ENCODE results near the gene ATAT1.
A peak's percentile ranks its signal among the peaks of the same experiment; 100 is the strongest.

The ATAT1 gene

DNA sequence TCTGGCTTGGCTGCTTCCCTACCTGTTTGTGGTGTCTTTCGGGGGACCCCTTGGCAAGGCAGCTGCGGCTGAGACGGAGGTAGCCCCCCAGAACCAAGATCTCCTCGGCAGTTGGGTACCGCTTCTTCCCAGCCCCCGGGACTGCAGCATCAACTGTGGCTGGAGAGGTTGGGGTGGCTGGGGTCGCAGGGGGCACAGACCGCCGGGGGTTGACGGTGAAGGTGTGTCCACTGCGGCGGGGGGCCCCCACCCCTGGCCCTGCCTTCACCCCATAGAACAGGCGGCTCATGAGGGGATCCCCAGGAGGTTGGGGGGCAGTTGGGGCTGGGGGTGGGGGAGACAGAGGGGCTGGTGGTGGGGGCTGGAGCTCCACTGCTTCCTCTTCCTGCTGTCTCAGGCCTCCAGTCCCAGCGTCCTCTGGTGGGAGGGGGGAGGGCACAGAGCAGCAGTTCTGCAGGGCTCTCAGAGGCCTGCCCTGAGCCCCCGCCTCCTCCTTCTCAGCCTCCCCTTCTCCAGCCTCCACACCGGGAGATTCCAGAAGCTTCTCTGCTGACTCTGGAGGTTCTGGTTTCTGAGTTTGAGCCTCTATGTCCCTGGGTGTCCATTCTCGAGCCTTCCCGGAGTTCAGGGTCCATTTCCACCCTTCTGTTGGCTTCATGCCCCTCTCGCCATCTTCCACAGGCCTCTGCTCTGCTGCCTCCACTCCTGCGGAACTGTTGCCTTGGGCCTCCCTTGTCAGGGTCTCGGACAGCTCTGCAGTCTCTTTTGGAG lies 57.9 kb downstream of the ATAT1 start (continued):
- no peak for TF ChIP-seq ARNTL (CRISPR knock-in tag; IDR thresholded peaks at IDR 0.05; ENCODE audit: borderline replicate concordance, low read depth)
- TF ChIP-seq ZNF70 (CRISPR knock-in tag; IDR thresholded peaks at IDR 0.05): no peak
- TF ChIP-seq ZNF8 (CRISPR knock-in tag; IDR thresholded peaks at IDR 0.05): no peak
- TF ChIP-seq, protein P1, sequence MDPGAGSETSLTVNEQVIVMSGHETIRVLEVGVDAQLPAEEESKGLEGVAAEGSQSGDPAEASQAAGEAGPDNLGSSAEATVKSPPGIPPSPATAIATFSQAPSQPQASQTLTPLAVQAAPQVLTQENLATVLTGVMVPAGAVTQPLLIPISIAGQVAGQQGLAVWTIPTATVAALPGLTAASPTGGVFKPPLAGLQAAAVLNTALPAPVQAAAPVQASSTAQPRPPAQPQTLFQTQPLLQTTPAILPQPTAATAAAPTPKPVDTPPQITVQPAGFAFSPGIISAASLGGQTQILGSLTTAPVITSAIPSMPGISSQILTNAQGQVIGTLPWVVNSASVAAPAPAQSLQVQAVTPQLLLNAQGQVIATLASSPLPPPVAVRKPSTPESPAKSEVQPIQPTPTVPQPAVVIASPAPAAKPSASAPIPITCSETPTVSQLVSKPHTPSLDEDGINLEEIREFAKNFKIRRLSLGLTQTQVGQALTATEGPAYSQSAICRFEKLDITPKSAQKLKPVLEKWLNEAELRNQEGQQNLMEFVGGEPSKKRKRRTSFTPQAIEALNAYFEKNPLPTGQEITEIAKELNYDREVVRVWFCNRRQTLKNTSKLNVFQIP (CRISPR knock-in tag; IDR thresholded peaks at IDR 0.05; ENCODE audit: borderline replicate concordance, low read depth): no peak
- no peak for TF ChIP-seq TCF4 (CRISPR knock-in tag; IDR thresholded peaks at IDR 0.05; ENCODE audit: borderline replicate concordance)
- TF ChIP-seq TOX (CRISPR knock-in tag; IDR thresholded peaks at IDR 0.05; ENCODE audit: borderline replicate concordance): no peak
- no peak for TF ChIP-seq ISL1 (CRISPR knock-in tag; IDR thresholded peaks at IDR 0.05)
- no peak for TF ChIP-seq SNAI2 (CRISPR knock-in tag; IDR thresholded peaks at IDR 0.05)
- TF ChIP-seq RARB (CRISPR knock-in tag; IDR thresholded peaks at IDR 0.05): no peak
- no peak for TF ChIP-seq ZNF565 (CRISPR knock-in tag; conservative IDR thresholded peaks at IDR 0.05; ENCODE audit: low read depth)

DNA sequence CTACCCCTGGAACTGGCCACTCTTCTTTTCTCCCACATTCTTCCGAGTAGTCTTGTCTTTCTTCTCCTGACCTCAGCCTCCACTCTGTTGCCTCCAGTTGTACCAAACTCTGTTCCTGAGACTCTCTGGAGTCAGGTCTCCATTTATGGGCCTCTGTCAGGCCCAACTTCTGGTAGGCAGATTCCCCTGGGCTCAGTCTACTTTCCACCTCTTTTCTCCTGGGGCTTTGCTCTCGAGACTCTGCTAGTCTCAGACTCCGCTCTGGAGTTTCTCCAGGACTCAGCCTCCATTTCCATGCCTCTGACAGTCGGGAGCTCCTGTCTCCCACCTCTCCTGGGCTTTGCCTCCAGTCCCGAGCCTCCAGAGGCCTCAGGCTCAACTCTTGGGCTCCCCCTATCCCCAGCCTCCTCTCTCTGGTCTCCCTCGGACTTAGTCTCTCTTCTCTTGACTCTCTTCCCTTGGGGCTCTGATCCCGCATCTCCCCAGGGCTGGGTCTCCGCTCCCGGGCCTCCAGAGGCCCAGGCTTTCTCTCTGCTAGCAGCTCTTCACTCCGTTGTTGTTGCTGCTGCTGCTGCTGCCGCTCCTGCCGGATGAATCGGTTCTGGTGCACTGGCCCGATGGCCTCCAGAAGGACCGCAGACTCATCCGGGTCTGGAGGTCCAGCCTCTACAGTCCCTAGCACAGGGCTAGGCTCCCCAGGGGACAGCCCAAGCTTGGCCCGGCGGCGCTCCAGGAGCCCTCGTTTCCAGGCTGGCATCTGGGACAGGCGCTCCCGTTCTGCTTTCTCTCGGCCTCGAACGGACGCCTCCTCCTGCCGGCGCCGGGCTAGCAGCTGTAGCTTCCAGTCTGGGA lies 58.7 kb downstream of the ATAT1 start:
- no peak for ATAC-seq
- TF ChIP-seq ISL1 (CRISPR knock-in tag; IDR thresholded peaks at IDR 0.05) (no peak), ZNF70 (CRISPR knock-in tag; IDR thresholded peaks at IDR 0.05) (no peak)
- TF ChIP-seq, protein P2, sequence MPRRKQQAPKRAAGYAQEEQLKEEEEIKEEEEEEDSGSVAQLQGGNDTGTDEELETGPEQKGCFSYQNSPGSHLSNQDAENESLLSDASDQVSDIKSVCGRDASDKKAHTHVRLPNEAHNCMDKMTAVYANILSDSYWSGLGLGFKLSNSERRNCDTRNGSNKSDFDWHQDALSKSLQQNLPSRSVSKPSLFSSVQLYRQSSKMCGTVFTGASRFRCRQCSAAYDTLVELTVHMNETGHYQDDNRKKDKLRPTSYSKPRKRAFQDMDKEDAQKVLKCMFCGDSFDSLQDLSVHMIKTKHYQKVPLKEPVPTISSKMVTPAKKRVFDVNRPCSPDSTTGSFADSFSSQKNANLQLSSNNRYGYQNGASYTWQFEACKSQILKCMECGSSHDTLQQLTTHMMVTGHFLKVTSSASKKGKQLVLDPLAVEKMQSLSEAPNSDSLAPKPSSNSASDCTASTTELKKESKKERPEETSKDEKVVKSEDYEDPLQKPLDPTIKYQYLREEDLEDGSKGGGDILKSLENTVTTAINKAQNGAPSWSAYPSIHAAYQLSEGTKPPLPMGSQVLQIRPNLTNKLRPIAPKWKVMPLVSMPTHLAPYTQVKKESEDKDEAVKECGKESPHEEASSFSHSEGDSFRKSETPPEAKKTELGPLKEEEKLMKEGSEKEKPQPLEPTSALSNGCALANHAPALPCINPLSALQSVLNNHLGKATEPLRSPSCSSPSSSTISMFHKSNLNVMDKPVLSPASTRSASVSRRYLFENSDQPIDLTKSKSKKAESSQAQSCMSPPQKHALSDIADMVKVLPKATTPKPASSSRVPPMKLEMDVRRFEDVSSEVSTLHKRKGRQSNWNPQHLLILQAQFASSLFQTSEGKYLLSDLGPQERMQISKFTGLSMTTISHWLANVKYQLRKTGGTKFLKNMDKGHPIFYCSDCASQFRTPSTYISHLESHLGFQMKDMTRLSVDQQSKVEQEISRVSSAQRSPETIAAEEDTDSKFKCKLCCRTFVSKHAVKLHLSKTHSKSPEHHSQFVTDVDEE (CRISPR knock-in tag; IDR thresholded peaks at IDR 0.05): no peak
- TF ChIP-seq, protein P3, sequence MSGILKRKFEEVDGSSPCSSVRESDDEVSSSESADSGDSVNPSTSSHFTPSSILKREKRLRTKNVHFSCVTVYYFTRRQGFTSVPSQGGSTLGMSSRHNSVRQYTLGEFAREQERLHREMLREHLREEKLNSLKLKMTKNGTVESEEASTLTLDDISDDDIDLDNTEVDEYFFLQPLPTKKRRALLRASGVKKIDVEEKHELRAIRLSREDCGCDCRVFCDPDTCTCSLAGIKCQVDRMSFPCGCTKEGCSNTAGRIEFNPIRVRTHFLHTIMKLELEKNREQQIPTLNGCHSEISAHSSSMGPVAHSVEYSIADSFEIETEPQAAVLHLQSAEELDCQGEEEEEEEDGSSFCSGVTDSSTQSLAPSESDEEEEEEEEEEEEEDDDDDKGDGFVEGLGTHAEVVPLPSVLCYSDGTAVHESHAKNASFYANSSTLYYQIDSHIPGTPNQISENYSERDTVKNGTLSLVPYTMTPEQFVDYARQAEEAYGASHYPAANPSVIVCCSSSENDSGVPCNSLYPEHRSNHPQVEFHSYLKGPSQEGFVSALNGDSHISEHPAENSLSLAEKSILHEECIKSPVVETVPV (CRISPR knock-in tag; IDR thresholded peaks at IDR 0.05): no peak

DNA sequence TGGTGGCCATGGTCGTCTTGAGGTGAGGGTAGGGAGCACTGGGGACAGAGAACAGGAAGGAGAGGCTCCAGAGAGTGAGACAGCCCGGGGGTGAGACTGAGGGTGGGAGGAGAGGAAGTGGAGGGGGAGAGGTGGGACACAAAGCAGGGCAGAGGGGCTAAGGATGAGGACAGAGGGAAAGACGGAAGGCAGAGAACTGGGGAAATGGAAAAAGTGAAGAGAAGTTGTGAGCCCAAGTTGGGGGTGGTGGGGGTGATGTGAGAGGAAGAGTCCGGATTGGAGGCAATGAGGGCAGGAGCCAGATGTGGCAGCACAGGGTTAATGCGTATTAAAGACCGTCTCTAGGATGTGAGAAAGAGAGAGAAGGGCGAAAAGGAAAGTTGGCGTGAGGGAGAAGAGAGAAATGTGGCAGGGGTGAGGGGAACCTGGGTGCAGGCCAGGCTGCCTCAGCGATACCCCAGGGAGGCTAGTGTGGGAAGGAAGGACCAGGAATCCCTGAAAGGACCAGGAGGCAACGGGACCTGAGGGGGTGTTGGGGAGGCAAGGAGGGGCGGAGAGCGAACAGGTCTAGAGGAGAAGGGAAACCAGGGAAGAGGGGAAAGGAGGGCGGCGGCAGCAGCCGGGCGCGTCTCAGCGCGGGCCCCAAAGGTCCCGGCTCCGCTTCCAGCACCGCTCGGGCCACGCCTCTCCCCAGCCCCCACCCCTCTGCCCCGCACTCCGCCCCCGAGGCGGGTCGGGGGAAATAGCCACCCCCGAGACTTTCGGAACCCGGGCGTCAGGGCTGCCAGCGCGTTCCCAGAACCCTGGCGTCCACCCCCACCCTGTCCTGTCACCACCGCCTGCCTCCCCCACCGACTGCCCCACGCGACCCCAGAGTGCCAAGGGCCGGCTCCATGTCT lies 59.6 kb downstream of the ATAT1 start, which contains the start of gene PPP1R18:
Gene PPP1R18 (minus strand): TSS at position 637 of the 899 bp plus-strand sequence. CDS start 627 bp downstream, at position 10.
- ATAC-seq: peak; percentile 44
- TF ChIP-seq ZC3H10 (CRISPR knock-in tag; IDR thresholded peaks at IDR 0.05) (no peak), ZNF70 (CRISPR knock-in tag; IDR thresholded peaks at IDR 0.05) (no peak), PPARA (CRISPR knock-in tag; IDR thresholded peaks at IDR 0.05; ENCODE audit: borderline replicate concordance) (no peak), ZNF565 (CRISPR knock-in tag; conservative IDR thresholded peaks at IDR 0.05; ENCODE audit: low read depth) (no peak), ZNF8 (CRISPR knock-in tag; IDR thresholded peaks at IDR 0.05) (no peak), ARNTL (CRISPR knock-in tag; IDR thresholded peaks at IDR 0.05; ENCODE audit: borderline replicate concordance, low read depth) (no peak), ZFP30 (CRISPR knock-in tag; IDR thresholded peaks at IDR 0.05) (peak; percentile 64; the same call in 1 of the 2 replicates)
- TF ChIP-seq, protein P3 (CRISPR knock-in tag; IDR thresholded peaks at IDR 0.05): no peak
